Esophagus muscularis mucosa (tissue), 4 donors: ENCODE measurements around the gene PEX16.

Experiments used
- EP300 ChIP-seq: sonication (generic); formaldehyde crosslinking; IDR thresholded peaks from one replicate; pipeline ENCODE4 v1.6.1; 2017; ENCODE audit warnings: antibody characterized with exemption
- POLR2A ChIP-seq: fragments of 450-650 bp; IDR thresholded peaks from one replicate; pipeline ENCODE4 v1.6.1; 2017; ENCODE audit warnings: antibody characterized with exemption, moderate library complexity, mild to moderate bottlenecking, low read depth
- TF ChIP-seq, protein P1 (sequence below), 3 experiments: fragments of 200-600 bp in 2 of 3; fragments of 450-650 bp in 1 of 3; sonication (generic) in 2 of 3; IDR thresholded peaks; one replicate each; pipeline ENCODE4 v1.5.1; 2017 to 2019; ENCODE audit warnings: antibody characterized with exemption in 3 of 3, mild to moderate bottlenecking in 2 of 3, moderate library complexity in 1 of 3

DNA sequence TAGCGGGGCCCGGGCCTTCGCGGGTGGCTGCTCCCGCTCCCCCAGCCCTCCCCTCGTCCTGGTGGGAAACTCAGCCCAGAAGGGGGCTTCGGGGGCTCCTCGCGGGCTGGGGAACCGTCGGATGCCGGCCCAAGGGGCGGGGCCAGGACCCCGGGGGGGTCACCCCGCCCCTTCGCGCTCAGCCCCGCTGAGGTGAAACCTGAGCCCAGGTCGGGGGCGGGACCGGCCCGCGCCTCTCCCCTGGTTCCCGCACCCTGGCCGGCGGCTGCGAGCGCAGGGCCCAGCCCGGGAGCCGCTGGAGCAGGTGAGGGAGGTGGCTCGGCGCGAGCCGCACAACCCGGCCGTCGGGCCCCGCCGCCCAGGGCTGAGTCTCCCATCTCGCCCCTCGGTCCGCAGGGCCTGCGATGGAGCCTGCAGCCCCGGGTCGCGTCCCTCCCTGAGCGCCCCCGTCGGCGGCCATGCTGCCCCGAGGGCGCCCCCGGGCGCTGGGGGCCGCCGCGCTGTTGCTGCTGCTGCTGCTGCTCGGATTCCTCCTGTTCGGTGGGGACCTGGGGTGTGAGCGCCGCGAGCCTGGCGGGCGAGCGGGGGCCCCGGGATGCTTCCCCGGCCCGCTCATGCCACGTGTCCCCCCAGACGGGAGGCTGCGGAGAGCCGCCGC lies 4.9 kb upstream of the PEX16 start, which contains the start of gene LARGE2:
- TF ChIP-seq, protein P1, sequence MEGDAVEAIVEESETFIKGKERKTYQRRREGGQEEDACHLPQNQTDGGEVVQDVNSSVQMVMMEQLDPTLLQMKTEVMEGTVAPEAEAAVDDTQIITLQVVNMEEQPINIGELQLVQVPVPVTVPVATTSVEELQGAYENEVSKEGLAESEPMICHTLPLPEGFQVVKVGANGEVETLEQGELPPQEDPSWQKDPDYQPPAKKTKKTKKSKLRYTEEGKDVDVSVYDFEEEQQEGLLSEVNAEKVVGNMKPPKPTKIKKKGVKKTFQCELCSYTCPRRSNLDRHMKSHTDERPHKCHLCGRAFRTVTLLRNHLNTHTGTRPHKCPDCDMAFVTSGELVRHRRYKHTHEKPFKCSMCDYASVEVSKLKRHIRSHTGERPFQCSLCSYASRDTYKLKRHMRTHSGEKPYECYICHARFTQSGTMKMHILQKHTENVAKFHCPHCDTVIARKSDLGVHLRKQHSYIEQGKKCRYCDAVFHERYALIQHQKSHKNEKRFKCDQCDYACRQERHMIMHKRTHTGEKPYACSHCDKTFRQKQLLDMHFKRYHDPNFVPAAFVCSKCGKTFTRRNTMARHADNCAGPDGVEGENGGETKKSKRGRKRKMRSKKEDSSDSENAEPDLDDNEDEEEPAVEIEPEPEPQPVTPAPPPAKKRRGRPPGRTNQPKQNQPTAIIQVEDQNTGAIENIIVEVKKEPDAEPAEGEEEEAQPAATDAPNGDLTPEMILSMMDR (IDR thresholded peaks at IDR 0.05), result no peak
- TF ChIP-seq EP300 (no peak), POLR2A (no peak)
